Measurements from ENCODE around the gene ZNF324B.

GRCh38 chr19:58475714-58476497, 24.5 kb downstream of the ZNF324B start, which contains the start of gene ZNF446:
- TF ChIP-seq CTCF (IDR thresholded peaks at IDR 0.05; ENCODE audit: borderline replicate concordance, extremely low read depth, low read length, poor library complexity, severe bottlenecking), result peak; percentile 24
- no peak for TF ChIP-seq EZH2 (IDR thresholded peaks at IDR 0.05; ENCODE audit: borderline replicate concordance, low read depth, low read length, severe bottlenecking)

Data from DND-41 (cell line).